Measurements from ENCODE around the gene COL17A1.

COL17A1 gene

DNA sequence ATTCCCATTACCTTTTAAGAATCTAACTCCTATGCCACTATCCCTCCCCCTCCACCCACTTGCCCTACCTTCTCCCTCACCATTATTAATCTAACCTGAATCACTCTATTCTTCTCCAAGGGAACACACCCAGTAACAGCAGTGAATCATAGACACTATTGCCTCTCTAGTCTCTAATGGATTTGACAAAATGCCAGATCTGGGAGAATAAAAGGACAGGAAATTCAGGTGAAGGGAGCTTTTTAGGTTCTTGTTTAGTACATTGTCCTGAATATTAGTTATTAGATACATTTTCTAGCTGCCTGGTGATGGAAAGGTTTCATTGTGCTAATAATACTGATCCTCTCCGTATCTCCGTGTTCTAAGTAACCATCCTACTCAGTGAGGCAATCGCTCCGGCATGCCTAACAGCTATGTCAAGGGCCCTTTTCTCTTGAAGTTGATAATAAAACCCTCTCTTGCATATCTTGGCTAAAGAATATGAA, 32.2 kb upstream of the COL17A1 start:
- no peaks in the 10 kb centered on the region for H3K9me3 ChIP-seq
- no peak overlapping the region for H3K27ac ChIP-seq
- DNase-seq: no peak
- TF ChIP-seq, protein P1, sequence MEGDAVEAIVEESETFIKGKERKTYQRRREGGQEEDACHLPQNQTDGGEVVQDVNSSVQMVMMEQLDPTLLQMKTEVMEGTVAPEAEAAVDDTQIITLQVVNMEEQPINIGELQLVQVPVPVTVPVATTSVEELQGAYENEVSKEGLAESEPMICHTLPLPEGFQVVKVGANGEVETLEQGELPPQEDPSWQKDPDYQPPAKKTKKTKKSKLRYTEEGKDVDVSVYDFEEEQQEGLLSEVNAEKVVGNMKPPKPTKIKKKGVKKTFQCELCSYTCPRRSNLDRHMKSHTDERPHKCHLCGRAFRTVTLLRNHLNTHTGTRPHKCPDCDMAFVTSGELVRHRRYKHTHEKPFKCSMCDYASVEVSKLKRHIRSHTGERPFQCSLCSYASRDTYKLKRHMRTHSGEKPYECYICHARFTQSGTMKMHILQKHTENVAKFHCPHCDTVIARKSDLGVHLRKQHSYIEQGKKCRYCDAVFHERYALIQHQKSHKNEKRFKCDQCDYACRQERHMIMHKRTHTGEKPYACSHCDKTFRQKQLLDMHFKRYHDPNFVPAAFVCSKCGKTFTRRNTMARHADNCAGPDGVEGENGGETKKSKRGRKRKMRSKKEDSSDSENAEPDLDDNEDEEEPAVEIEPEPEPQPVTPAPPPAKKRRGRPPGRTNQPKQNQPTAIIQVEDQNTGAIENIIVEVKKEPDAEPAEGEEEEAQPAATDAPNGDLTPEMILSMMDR (IDR thresholded peaks at IDR 0.05): no peak
- no peaks in the 10 kb centered on the region for H3K36me3 ChIP-seq
- intact Hi-C loops (cut with DNase I; ENCODE audit: low total_unique reads): no loop called here
- H3K27me3 ChIP-seq: no peaks in the 10 kb centered on the region
- no peak overlapping the region for H3K4me3 ChIP-seq
- peaks cover 0 to 20% (median 12%) of the 10 kb centered on the region in 4 donors for H3K4me1 ChIP-seq

DNA sequence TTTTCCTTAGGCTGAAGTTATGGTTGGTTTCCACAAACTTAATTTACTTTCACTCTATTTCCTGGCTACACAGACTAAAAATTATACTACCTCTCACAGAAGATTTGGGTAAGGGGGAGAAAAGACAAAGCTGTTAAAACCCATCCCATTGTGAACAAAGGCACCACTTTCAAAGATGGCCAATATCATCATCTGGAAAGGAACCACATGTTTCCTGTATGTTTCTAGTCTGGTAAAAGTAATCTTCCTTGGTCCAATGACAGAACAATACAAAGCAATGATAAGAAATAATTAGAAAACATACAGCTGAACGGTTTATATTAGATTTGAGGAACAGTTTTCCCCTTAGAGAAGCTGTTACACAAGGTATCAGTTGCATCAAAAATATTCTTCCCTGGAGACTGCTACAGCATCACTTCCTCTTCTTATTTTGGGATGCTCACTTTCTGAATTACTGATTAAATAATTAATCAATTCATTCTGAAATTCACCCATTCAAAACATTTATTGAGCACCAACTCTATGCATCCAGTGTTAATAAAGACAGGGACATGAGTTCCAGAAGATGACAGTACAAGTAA, 27.8 kb upstream of the COL17A1 start:
- TF ChIP-seq, protein P1 (IDR thresholded peaks at IDR 0.05): no peak
- H3K27ac ChIP-seq: no peak overlapping the region
- H3K27me3 ChIP-seq: no peaks in the 10 kb centered on the region
- H3K4me3 ChIP-seq: no peak overlapping the region
- no peak for DNase-seq
- intact Hi-C loops (cut with DNase I; ENCODE audit: low total_unique reads): no loop called here
- H3K9me3 ChIP-seq: no peaks in the 10 kb centered on the region
- H3K4me1 ChIP-seq: no peaks in the 10 kb centered on the region
- no peaks in the 10 kb centered on the region for H3K36me3 ChIP-seq

DNA sequence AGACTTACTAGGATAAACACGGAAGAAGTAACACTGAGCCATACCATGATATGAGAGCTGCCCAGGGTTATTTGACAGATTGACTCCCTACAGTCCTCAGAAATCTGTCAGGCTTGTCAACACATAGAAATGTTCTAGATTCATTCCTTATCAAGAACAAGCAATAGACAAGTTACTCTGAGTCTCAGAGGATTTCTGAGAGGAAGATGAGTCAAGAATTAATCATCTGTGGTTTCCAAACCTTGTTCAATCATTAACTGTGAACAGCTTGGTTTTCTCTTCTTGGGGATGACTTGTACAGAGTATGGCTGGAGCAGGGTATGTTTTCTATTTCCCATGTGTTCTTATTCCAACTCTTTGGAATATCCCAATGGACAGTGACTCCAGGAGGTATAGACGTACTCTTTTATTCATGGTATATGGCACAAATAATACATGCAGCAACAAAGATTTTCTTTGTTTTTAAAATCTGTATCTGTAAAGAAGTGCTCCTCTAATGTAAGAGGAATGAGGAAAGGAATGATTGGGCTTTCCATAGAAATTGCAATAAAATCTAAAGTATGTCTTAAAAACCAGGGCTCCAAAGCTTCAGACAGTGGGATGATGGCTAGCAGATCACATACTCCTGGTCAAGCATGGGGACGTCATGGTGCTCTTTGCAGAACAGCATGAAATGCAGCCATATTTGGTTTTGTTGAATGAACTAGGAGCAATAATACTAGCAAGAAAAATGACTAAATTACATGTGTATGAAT, 24.4 kb upstream of the COL17A1 start:
- TF ChIP-seq, protein P1 (IDR thresholded peaks at IDR 0.05): no peak
- no peak for DNase-seq
- intact Hi-C loops (cut with DNase I; ENCODE audit: low total_unique reads): no loop called here
- no peak overlapping the region for H3K27ac ChIP-seq
- no peaks in the 10 kb centered on the region for H3K9me3 ChIP-seq
- H3K27me3 ChIP-seq: no peaks in the 10 kb centered on the region
- H3K4me3 ChIP-seq: no peak overlapping the region
- H3K36me3 ChIP-seq: no peaks in the 10 kb centered on the region
- no peaks in the 10 kb centered on the region for H3K4me1 ChIP-seq

DNA sequence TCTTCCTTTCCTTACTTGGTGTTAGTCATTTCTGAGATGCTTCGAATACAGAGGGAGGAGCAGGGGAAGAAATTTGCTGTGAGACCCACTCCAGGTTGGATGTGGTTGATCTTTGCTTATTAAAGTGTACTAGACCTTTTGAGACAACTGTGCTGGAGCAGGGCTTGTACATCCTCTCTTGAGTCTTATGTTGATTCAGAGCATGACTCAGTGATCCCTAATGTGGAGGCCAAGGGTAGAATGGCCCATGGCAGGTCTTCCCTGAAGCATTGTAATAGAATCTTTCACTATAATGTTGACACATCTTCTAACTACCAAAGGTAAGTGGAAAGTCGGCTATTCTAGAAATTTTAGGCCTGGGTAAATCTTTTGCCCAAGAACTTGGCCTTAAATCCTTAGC, 19.2 kb upstream of the COL17A1 start:
- Histone ChIP-seq H3K27ac (no peak overlapping the region), H3K9me3 (no peaks in the 10 kb centered on the region), H3K27me3 (no peaks in the 10 kb centered on the region), H3K36me3 (no peaks in the 10 kb centered on the region), H3K4me3 (no peak overlapping the region), H3K4me1 (peaks cover 0 to 16% (median 0%) of the 10 kb centered on the region in 4 donors)
- intact Hi-C loops (cut with DNase I; ENCODE audit: low total_unique reads): no loop called here
- DNase-seq: no peak
- TF ChIP-seq, protein P1 (IDR thresholded peaks at IDR 0.05): no peak

DNA sequence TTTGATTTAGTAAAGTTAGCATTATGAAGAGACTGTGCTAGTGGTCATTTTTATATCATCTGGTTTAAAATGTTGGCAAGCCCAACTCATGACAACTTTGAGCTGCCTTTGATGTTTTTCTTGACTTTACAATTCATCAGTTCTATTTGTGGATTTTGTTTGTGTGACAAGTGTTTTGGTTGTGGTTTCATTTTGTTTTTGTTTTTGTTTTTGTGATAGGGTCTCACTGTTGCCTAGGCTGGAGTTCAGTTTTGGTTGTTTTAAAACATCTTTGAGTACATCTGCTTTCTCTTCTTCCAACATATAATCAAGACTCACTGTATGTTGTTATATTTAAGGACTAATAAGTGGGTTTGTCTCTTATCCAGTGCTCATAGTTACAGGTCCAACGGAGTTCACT, 18.7 kb upstream of the COL17A1 start:
- no peaks in the 10 kb centered on the region for H3K9me3 ChIP-seq
- H3K4me1 ChIP-seq: peaks cover 0 to 17% (median 0%) of the 10 kb centered on the region in 4 donors
- no peak overlapping the region for H3K4me3 ChIP-seq
- DNase-seq: no peak
- no peak overlapping the region for H3K27ac ChIP-seq
- intact Hi-C loops (cut with DNase I; ENCODE audit: low total_unique reads): no loop called here
- TF ChIP-seq, protein P1 (IDR thresholded peaks at IDR 0.05): no peak
- H3K27me3 ChIP-seq: no peaks in the 10 kb centered on the region
- no peaks in the 10 kb centered on the region for H3K36me3 ChIP-seq

All from tibial artery (tissue), 4 donors.